ENCODE measurements around the gene ARID2.

ARID2 gene

DNA sequence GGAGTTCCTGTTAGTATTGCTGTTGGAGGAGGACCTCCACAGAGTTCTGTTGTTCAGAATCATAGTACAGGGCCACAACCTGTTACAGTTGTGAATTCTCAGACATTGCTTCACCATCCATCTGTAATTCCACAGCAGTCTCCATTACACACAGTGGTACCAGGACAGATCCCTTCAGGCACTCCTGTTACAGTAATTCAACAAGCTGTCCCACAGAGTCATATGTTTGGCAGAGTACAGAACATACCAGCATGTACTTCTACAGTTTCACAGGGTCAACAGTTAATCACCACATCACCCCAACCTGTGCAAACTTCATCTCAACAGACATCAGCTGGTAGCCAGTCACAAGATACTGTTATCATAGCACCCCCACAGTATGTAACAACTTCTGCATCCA, 120.8 kb downstream of the ARID2 start:
- DNase-seq: no peak

DNA sequence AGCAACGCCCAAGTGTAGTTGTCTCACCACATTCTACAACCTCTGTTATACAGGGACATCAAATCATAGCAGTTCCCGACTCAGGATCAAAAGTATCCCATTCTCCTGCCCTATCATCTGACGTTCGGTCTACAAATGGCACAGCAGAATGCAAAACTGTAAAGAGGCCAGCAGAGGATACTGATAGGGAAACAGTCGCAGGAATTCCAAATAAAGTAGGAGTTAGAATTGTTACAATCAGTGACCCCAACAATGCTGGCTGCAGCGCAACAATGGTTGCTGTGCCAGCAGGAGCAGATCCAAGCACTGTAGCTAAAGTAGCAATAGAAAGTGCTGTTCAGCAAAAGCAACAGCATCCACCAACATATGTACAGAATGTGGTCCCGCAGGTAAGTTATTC, 123.0 kb downstream of the ARID2 start:
- peak in 1 of 56 donors; percentile 1 for DNase-seq

DNA sequence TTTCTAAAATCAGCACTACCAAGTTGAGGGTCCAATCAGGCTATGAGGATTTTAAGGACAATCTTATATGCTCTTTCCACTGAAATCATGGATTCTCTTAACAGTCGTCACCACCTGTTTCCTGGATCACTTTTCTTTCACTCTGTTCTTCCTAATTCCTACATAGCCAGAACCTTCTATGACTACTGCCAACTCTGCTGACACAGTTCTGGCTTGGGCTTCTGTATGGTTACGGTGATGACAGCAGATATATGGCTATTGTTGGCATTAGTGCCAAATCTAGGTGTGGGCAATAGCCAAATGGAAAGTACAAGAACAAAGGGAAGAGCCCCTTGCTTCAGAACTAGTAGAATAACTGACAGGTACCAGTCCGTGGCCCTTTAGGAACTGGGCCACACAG, 124.0 kb downstream of the ARID2 start:
- DNase-seq: no peak

DNA sequence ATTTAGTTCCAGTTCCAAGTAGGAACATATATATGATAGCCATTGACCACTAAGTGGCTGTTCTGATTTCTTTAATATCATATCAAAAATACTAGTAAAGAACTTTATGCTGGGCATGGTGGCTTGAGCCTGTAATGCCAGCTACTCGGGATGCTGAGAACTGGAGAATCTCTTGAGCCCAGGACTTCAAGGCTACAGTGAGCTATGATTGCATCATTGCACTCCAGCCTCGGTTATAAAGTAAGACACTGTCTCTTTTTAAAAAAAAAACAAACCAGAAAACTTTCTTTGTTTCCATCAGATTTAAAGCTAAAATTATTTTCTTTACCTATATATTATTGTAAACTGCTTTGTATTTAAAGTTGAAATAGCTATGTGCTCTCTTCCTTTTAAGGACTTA, 133.8 kb downstream of the ARID2 start:
- no peak for DNase-seq

DNA sequence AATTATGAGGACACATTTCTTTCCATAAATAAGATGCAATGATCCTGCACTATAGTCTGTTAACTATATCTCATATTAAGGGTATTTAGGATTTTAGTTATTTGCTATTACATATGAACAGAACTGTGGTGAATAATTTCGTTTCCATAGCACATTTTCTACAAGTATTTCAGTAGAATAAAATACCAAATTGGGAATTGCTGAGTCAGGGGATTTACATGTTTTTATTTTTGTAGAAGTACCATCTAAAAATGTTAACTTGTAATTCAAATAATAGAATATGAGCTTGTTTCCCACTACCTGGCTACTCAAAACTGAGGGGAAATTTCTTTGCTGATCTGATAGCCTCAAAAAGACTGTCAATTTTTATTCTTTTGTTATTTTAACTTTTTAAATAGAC, 136.8 kb downstream of the ARID2 start:
- no peak for DNase-seq

DNA sequence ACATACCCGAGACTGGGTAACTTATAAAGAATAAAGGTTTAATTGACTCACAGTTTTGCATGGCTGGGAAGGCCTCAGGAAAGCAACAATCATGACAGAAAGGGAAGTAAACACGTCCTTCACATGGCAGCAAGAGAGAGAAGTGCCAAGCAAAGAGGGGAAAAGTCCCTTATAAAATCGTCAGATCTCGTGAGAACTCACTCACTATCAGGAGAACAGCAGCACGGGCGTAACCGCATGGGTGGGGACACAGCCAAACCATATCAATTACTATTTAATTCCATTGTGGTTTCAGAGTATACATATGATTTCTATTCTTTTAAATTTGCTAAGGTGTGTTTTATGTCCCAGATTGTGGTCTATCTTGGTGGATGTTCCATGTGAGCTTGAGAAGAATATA, 142.9 kb downstream of the ARID2 start:
- DNase-seq: no peak

DNA sequence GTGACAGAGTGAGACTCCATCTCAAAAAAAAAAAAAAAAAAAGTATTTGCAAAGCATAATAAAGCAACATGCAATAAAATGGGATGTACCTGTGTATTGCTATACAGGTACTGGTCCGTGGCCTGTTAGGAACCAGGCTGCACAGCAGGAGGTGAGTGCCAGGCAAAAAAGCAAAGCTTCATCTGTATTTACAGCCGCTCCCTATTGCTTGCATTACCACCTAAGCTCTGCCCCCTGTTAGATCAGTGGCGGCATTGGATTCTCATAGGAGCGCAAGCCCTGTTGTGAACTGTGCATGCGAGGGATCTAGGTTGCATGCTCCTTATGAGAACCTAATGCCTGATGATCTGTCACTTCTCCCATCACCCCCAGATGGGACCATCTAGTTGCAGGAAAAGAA, 147.6 kb downstream of the ARID2 start:
- no peak for DNase-seq

DNA sequence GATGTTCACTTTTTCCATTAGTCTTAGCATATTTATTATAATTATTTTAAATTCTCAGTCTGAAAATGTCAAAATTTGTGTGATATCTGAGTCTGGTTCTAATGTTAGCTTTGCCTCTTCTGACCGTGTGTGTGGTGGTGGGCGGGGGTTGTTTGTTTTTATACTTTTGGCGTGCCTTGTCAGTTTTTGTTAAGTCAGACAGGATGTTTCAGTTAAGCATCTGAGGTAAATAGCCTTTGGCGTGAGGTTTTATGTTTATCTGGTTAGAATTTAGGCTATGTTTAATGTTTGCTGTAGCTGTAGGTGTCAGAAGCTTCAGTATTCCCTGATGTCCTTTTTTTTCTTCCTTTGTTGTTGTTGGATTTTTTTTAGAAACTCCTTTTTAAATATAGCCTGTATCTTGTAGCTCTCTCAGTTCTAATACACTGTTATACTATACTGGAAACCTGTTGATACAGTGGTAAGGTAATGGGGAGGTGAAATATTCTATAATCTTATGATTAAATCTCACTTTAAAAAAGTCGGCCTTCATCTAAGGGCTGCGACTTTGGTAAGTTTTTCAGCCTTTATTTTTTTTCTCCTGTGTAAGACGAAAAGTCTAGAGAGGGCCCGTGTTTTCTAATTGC, 149.2 kb downstream of the ARID2 start:
- DNase-seq: no peak

DNA sequence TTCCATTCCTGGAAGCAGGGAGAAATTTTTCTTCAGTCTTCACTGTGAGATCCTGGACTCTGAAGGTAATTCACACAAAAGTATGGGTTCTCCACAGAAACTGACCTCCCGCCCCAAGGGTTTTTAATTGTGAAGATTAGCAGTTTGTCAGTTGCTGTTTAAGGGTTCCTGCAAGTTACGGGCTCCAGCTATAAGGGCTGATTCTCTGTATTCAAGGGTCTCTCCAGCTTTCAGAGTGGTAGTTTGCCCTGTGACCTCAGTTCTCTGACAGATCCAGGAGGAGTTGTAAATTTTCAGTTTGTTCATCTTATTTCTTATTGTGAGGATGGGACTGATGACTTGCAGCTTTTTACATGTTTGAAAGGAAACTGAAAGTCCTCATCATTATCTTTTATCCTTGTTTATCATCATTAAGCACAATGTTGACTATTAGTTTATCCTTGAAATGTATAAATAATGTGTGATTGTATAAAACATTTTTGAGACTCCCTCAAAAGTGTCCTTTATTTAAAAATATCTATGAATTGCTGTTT, 149.9 kb downstream of the ARID2 start:
- DNase-seq: no peak

DNA sequence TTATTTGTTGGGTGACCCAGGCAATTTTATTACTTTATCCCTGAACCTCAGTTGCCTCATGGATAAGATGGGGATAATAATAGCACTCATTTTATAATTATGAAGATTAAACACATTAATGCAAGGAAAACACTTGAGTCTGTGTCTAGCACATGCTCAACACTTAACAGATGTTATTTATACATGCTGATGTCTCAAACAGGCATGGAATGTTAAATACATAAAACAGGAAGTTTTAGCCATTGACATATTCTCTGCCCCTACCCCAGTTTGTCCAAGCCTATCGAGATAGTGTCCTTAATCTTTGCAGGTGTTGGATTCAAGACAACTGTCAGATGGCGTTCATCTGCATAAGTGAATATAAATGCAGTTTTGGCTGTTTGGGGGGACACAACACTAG, 151.0 kb downstream of the ARID2 start:
- no peak for DNase-seq

DNA sequence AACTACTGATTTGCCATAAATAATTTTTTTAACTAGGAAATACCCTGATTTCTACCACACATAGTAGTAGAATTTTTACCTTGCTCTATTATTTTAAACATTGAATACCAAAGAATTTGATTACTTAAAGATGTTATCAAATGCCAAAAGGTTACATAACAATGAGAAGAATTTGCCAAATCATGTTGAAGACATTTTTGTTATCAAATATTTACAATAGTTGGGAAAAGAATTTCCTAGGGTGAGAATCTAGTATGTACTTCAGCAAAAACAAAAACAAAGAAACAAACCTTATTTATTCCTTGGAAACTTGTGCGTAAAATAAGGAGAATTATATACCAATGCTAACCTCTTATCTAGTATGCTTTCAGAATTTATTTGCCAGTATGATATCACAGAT, 153.7 kb downstream of the ARID2 start:
- DNase-seq: no peak

DNA sequence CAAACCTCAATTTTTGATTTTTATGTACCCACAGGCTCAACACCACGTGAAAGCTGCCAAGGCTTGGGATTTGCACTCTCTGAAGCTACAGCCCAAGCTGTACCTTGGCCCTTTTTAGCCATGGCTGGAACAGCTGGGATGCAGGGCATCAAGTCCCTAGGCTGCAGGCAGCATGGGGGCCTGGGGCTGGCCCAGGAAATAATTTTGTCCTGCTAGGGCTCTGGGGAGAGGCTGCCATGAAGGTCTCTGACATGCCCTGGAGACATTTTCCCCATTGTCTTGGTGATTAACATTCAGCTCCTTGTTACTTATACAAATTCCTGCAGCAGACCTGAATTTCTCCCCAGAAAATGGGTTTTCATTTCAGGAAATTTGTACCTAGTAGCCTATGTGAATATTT, 157.2 kb downstream of the ARID2 start:
- no peak for DNase-seq

DNA sequence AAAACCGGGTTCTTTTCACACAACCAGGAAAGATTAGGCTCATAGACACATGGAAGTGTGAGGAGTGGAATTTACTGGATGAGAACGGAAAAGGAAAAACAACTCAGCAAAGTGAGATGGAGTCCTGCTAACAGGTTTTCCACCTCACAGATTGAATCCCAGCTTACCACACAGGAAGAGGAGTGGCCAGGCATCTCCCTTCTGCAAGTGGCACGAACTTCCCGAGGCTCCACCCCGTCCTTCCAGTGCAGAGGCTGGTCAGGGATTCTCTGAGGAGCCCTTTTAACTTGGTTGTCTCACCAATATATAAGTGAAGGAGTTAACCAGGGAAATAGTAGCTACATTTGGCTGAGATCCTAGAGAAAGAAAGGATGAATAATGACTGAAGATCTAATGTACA, 158.0 kb downstream of the ARID2 start:
- no peak for DNase-seq

DNA sequence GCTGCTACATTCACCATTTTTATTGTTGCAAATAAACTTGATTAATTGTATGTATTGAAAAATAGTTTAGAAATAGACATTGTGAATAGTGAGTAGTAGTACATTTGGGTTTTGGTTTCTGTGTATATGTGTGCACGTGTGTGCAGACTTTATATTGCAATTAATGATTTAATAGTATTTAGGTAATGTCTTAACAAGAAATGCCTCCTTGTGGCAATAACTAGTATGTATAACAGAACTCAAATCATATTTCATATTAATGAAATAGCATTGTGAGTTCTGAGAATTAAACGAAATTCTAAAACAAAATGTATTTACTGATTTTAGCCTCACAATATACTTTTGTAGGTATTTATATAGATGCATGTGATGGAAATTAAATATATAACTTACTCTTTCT, 160.8 kb downstream of the ARID2 start:
- no peak for DNase-seq

DNA sequence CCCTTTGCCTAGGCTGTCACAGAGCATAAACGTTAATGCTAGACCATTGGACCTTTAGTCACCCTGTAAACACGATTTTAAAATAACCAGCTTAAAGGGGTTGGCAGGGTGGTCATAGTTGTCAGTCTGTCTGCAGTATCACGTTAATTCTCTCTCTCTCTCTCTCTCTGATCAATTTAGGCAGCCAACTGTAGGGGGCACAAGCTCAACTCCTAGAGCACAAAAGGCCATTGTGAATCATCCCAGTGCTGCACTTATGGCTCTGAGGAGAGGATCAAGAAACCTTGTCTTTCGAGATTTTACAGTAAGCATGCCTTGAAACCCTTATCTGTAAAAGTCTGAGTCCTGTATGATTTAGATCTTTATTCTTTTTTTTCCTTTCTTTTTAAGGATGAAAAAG, 163.7 kb downstream of the ARID2 start:
- peak in 17 of 56 donors; percentile 1 to 27 (median 5) for DNase-seq

DNA sequence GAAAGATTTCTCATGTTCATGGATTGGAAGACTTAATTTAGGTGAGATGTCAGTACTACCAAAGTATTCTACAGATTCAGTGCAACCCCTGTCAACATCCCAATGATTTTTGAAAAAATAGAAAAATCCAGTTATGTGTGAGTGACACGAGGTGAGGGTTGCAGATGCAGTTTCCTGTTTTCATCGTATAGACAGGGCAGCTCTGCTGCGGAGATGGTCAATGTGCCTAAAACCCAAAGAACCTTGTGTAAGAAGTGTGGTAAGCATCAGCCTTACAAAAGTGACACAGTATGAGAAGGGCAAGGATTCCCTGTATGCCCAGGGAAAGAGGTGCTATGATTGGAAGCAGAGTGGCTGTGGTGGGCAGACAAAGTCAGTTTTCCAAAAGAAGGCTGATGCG, 166.5 kb downstream of the ARID2 start:
- no peak for DNase-seq

DNA sequence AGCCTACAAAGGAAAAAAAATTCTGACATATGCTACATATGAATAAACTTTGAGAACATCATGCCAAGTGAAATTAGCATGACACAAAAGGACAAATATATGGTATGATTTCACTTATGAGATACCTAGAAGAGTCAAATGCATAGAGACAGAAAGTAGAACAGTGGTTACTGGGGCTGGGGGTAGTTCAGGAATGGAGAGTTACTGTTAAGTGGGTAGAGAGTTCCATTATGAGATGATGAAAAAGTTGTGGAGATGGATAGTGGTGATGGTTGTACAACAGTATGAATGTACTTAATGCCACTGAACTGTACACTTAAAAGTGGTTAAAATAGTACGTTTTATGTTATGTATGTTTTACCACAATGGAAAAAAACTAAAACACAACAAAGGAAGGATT, 168.6 kb downstream of the ARID2 start:
- no peak for DNase-seq

DNA sequence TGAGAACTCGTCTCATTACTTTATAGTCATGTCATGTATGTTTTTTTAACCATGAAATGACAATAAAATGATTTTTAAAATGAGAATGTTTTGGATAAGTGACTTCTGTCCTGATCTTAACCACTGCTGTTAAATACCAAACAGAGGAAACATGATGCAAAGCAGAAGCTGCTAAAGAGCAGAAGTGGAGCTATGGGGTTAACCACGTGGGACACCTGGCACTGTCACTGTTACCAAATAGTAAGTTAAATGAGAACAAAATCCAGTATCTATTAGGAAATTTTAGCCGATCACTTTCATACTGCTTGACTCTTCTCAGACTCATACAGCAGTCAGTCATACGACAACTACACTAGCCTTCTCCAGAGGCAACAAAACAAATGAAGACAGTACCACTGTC, 178.4 kb downstream of the ARID2 start:
- DNase-seq: no peak

DNA sequence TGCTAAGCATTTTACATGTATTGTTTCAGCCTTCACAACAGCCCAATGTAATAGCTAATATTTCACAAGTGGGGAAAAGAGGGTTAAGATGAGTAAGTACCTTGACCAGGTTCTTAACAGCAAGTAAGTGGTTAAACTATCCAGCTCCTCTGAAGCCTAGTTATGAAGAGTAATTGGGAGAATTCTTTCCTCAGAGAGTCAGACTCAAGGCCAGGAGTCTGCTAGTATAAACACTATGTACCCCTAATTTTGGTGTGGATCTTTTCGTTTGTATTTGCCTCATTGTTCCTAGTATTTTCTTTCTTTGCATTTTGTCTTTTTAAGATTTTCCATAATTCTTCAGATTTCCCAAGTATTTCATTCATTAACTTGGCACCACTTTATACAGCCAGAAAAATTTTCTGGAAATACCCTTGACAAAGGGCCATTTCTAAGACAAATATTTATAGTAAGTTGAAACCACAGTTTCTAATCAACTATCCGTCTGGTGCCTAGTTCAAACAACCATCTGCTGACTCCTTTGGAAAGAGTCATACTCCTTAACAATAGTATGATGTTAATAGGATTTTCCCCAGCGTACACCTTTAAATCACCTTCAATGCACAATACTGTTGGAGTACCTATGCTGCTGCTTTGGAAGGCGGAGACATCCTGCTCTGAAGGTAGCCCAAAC, 179.7 kb downstream of the ARID2 start:
- no peak for DNase-seq

DNA sequence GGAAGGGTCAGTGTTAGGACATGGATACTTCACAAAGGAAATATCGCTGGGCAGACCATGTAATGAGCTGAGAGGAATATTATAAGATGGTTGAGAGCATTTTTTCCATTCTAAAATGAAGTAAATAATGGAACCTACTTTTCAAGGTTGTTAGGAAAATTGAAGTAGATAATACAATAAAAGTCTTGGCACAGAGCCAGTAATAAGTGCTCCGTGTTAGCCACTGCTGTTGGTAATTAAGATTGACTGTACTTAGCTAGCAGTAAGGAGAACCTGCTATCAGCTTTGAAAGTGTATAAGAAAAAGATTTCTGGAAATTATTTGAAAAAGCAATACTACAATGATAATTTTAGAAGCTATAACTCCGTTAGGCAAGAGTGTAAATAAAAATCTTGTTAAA, 183.3 kb downstream of the ARID2 start:
- DNase-seq: no peak

DNA sequence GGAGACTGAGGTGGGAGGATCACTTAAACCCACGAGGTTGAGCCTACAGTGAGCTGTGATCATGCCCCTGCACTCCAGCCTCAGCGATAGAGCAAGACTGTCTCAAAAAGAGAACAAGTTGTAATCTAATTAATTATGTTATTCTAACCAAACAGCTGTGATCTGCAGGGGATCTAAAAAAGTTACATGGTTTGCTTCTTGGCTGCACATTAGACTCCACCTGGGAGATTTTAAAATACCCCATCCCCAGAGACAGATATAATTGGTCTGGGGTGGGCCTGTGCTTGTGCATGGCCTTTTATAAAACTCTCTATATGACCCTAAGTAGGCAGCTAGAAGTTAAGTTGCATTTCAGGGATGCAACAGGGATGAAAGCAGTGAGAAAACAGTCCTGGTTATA, 184.1 kb downstream of the ARID2 start:
- DNase-seq: no peak

DNA sequence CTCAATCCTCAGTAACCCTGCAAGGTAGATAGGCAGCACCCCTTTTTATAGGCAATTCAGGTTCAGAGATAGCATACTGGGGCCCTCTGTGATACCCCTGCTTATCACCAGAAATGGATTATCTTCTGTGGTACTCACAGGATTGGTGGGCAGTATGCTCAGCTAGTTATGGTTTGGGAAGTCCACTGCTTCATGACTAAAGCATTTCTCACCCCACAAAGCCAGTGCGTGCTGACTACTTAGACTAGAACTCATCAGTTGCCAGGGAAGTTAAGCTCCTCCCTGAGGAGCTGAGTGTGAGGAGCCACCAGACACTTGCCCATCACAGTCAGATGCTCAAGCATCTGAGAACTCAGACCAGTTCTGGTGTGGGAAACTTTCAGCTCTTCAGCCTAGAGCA, 184.6 kb downstream of the ARID2 start:
- no peak for DNase-seq

DNA sequence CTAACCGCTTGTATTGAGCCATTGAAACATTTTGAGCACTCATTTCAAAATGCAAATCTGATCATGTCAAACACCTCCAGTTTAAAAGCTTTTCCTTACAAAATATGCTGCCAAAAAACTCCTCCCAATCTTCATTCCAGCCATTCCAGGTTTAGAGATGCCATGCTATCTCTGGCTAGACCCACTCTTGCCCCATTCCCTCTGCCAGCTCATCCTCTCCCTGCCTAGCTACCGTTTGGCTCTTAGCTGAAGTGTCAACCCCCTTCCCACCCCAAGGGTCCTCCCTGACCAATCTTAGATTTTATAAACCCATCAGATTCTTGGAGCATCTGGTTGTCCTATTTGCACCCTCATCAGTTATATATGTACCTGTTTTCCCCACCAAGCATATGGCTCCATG, 185.9 kb downstream of the ARID2 start:
- no peak for DNase-seq

DNA sequence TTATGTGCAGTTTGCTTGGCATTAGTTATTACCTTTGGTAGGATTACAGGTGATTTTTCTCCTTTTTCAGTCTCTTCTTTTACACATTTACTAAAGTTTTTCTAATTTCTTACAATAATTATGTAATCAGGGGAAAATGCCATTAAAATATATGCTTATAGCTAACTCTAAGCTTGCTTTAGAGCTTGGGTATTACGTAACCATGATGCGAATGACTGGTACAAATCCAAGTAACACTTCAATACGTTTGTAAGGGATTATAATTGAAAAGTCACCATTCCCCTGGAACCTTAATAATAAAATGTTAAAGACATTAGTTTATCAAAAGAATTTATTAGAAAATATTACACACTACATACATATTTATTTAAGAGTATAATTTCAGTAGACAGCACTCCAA, 189.3 kb downstream of the ARID2 start:
- no peak for DNase-seq

Data from nucleus accumbens (tissue), 56 donors.